ENCODE results near the gene MTM1.
A peak's percentile ranks its signal among the peaks of the same experiment; 100 is the strongest.

Gene MTM1

GRCh38 chrX:150548684-150549083, 19.7 kb upstream of the MTM1 start:
- no peak for DNase-seq (ENCODE audit: low read depth)

DNA sequence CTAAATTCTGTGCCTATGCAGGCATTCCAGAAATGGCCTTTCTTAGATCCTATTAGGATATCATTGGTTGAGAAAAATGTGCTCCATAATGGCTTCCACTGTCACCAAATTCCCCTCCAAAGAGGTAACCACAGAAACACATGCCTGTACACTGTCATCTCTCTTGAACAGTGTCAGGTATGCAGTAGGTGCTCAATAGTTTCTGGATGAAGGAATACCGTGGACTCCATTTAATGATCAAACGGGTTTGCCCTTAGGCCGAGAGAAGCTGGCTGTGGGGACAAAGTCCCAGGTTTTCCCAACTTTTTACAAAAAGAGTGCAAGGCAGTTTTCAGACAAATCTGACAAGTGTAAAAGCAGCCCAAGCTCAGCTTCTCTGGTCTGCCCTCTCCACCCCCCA, 16.5 kb upstream of the MTM1 start:
- no peak for DNase-seq (ENCODE audit: low read depth)

DNA sequence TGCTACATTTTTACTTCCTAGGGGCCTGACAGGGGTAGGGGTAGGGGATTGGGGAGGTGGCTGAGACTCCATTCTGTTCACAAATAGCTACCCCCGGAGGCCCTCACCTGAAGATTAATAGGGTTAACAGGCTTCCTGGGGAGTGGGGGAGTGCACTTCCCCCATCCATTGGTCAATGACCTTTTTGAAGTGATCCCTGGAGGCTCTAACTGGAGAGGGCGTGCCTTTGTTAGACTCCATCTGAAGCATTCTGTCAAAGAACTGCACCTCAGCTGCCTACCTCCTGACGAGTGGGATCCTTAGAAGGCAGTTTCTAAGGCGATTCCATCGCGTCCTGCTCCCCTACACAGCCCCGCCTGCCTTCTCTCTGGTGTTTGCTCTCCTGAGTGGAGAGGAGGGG, 10.0 kb upstream of the MTM1 start:
- no peak for DNase-seq (ENCODE audit: low read depth)

- no peak for DNase-seq (ENCODE audit: low read depth)
These were observed 3.6 kb upstream of the MTM1 start for GRCh38 chrX:150564838-150565237.

GRCh38 chrX:150565551-150565950, 2.9 kb upstream of the MTM1 start:
- DNase-seq (ENCODE audit: low read depth): no peak

DNA sequence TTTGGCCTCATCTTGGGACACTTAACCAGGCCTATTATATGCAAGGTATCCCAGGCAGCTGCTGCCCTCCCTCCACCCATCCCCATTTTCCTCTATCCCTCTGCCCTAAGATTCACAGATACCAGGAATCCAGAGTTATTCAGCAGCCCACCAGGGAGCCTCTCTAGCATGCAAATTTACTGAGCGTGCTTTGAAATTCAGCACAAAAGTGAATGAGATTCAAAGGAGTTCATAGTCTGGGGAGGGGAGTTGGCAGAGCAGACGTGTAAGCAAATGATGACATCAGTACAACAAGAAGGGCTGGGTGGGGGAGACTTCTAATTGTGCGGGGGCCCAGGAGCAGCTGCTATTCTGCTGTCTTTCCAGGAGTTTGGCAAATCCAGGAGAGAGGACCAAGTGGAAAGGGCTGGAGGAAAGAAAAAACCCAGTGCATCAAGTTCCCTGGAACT, 1.7 kb upstream of the MTM1 start:
- DNase-seq (ENCODE audit: low read depth): no peak

GRCh38 chrX:150567645-150568319, 639 bp upstream of the MTM1 start:
- DNase-seq (ENCODE audit: low read depth): no peak

- DNase-seq (ENCODE audit: low read depth): no peak
These were observed 695 bp downstream of the MTM1 start for GRCh38 chrX:150569155-150569477.

GRCh38 chrX:150570512-150570911, 2.1 kb downstream of the MTM1 start:
- no peak for DNase-seq (ENCODE audit: low read depth)

DNA sequence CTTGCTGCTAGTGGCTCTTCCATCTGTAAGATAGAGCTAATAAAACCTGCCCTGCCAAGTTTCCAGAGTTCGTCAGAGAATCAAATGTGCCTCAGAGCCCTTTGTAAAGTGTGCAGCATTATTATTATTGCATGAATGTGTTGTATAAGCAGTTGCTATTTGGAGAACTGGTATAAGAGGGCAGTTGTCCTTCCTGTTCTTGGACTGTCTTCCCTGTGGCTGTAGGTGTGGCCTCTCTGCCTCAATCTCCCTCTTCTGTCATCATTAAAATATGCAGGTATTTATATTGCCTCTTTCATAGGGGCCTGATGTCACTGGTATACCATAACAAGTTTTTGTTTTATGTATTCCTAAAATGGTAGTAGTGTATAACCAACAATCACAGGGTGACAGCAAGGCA, 3.8 kb downstream of the MTM1 start:
- DNase-seq (ENCODE audit: low read depth): no peak

- DNase-seq (ENCODE audit: low read depth): no peak
These were observed 4.7 kb downstream of the MTM1 start for GRCh38 chrX:150573106-150573505.

DNA sequence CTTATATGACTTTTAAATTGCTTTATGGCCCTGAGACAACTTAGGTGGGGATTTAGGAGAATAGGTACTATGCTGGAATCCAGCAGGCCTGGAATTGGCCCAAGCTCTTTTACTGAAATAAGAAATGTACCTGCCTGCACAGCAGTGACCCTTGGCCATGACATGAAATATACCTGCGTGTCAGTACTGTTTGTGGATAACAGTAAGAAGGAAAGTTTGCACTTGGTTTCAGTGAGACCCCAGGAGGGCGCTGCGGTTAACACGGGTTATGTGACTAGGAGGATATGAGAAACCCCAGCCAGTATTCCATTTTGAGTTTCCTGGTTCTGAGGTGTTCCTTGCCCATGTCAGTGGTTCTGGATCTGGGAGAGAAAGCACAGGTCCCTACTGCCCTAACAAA, 5.3 kb downstream of the MTM1 start:
- no peak for DNase-seq (ENCODE audit: low read depth)

- no peak for DNase-seq (ENCODE audit: low read depth)
These were observed 6.4 kb downstream of the MTM1 start for GRCh38 chrX:150574559-150575418.

GRCh38 chrX:150575419-150575814, 7.0 kb downstream of the MTM1 start:
- peak; percentile 23 for DNase-seq (ENCODE audit: low read depth)

GRCh38 chrX:150577174-150577573, 8.8 kb downstream of the MTM1 start:
- no peak for DNase-seq (ENCODE audit: low read depth)

DNA sequence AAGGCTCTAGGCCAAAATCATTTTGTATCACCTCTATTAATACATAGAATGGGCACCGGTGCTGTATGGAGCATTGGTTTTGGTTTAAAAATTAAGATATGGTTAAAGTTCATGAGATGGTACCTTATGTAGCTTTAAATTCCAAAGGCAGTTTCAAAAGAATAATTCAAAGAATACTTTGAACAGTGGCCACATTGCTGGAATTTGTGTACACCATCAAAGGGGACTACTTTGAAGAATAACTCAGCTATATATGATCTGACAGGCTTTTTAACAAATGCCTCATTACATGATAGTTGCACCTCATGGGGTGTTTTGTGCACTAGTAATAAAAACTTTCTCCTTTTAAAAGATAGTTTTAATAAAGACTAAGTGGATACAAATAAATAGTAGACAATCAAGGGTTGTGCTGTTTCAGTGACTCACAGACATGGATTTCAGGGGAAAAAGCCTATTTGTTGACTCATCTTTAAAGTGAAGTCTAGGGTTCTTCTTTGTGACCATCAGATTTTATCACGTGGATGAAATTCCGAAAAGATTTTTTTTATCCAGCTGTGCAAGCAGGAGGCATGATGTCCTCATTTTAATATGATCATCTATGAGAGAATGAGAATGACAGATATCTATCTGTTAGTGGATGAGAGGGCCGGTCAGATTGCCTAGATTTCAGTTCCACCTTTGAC, 12.8 kb downstream of the MTM1 start:
- DNase-seq (ENCODE audit: low read depth): no peak

GRCh38 chrX:150582338-150582948, 14.0 kb downstream of the MTM1 start:
- DNase-seq (ENCODE audit: low read depth): no peak

GRCh38 chrX:150587585-150588503, 19.4 kb downstream of the MTM1 start:
- DNase-seq (ENCODE audit: low read depth): peak; percentile 43

DNA sequence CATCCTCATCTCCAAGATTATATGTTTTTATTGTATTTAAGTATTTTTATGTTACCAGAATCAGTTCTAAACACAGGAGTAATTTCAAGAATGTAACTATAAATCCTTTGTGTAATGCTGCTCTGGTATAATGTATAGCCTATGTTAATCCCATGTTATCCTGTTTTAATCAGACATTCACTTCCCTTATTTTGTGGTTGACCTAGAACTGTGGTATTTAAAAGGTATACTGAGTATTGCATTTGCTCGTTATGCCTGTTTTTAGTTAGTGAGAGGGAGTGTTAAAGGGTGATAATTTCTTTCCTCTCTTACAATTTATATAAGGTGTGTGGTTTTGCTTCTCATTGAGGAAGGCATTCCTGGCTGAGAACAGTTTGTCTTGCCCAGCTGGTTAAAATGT, 26.2 kb downstream of the MTM1 start:
- DNase-seq (ENCODE audit: low read depth): no peak

DNA sequence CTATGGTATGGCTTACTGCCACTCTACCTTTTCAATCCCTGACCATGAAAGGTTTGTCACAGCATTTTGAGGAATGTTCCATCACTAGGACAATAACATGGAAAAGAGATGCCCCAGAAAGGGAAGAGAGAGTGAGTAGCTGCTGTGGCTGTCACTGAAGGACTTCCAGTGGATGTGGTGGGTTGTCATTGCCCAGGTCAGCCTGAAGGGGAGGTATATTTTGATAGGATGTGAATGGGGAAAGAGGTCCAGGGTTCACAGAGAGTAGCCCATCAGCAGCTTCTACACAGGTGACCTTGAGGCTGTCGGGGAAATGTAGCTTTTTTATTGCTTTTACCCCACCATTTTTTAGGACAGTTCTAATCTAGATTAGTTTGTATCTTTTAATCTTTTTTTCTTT, 30.8 kb downstream of the MTM1 start:
- DNase-seq (ENCODE audit: low read depth): no peak

DNA sequence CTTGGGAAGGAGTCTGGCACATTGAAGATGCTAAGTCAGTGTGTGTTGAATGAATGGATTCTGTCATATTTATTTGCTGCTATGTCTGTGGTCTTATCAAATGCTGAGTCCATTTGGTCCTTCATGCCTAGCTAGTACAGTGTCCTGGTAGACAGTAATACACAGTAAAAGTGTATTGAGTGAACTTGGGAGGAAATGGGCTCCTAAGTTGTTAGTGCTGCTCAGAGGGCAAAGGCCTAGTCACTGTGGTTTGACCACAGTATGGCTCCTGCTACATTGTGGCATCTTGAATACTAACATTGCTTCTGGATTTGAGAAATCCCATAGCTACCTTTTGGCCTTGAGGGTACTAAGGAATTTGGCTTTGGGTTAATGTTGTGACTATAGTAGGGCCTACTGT, 33.9 kb downstream of the MTM1 start:
- DNase-seq (ENCODE audit: low read depth): no peak

GRCh38 chrX:150602743-150603142, 34.3 kb downstream of the MTM1 start:
- DNase-seq (ENCODE audit: low read depth): no peak

Measured in activated T-cell treated with anti-CD3 and anti-CD28 coated beads for 1 hour (primary cell).